Epidermal melanocyte (primary cell): Measurements from ENCODE around the gene EREG.
"Not testable (repeated sequence)": the region's sequence is repeated elsewhere in the genome, so short reads cannot be mapped to it uniquely, and the experiment has no call there.

Experiments
- DNase-seq: peaks from one replicate; pipeline ENCODE4 v3.0.0; 2011; ENCODE audit warnings: low spot score; ENCODE audit not compliant: insufficient read length

The EREG gene

GRCh38 chr4:74340421-74340820 lies 24.5 kb upstream of the EREG start:
- not testable (repeated sequence) for DNase-seq

- DNase-seq, result no peak
Measured at GRCh38 chr4:74344031-74344430, 20.9 kb upstream of the EREG start.

- no peak for DNase-seq
Measured at GRCh38 chr4:74353858-74354257, 11.1 kb upstream of the EREG start.

GRCh38 chr4:74357965-74358364 lies 7.0 kb upstream of the EREG start:
- DNase-seq, result no peak

GRCh38 chr4:74361671-74362070 lies 3.3 kb upstream of the EREG start:
- no peak for DNase-seq

- no peak for DNase-seq
Measured at GRCh38 chr4:74362347-74362746, 2.6 kb upstream of the EREG start.

GRCh38 chr4:74364256-74364651 lies 691 bp upstream of the EREG start:
- no peak for DNase-seq

- no peak for DNase-seq
Measured at GRCh38 chr4:74365761-74366160, 816 bp downstream of the EREG start.

GRCh38 chr4:74366367-74366911 lies 1.5 kb downstream of the EREG start:
- DNase-seq, result no peak

GRCh38 chr4:74367656-74368290 lies 2.8 kb downstream of the EREG start:
- no peak for DNase-seq

- DNase-seq, result no peak
Measured at GRCh38 chr4:74368596-74368995, 3.7 kb downstream of the EREG start.

GRCh38 chr4:74369855-74370254 lies 4.9 kb downstream of the EREG start:
- no peak for DNase-seq

GRCh38 chr4:74370912-74371311 lies 6.0 kb downstream of the EREG start:
- DNase-seq, result no peak

GRCh38 chr4:74374128-74374527 lies 9.2 kb downstream of the EREG start:
- DNase-seq, result no peak

GRCh38 chr4:74374561-74375327 lies 9.8 kb downstream of the EREG start:
- peak; percentile 43 for DNase-seq

- DNase-seq, result no peak
Measured at GRCh38 chr4:74375824-74376426, 11.0 kb downstream of the EREG start.

GRCh38 chr4:74376888-74377483 lies 12.0 kb downstream of the EREG start:
- DNase-seq, result peak; percentile 43

- no peak for DNase-seq
Measured at GRCh38 chr4:74377714-74378113, 12.8 kb downstream of the EREG start.

GRCh38 chr4:74378573-74378972 lies 13.6 kb downstream of the EREG start:
- no peak for DNase-seq

GRCh38 chr4:74379912-74380311 lies 15.0 kb downstream of the EREG start:
- DNase-seq, result no peak

GRCh38 chr4:74385386-74385785 lies 20.4 kb downstream of the EREG start:
- no peak for DNase-seq

GRCh38 chr4:74386159-74386558 lies 21.2 kb downstream of the EREG start:
- DNase-seq, result no peak
